ENCODE data around the gene TMEM92.
A peak's percentile ranks its signal among the peaks of the same experiment; 100 is the strongest.
"Not testable (repeated sequence)": the region's sequence is repeated elsewhere in the genome, so short reads cannot be mapped to it uniquely, and the experiment has no call there.

TMEM92 gene

GRCh38 chr17:50283714-50284113, 9.4 kb downstream of the TMEM92 start:
- no peak for TF ChIP-seq CTCF (IDR thresholded peaks at IDR 0.05; ENCODE audit: low read depth, low read length)
- no peak overlapping the region for H3K4me3 ChIP-seq (ENCODE audit: low read depth, low read length)

- H3K4me3 ChIP-seq (ENCODE audit: low read depth, low read length): no peak overlapping the region
- no peak for TF ChIP-seq CTCF (IDR thresholded peaks at IDR 0.05; ENCODE audit: low read depth, low read length)
Observed at GRCh38 chr17:50285941-50286340, 11.7 kb downstream of the TMEM92 start.

- H3K4me3 ChIP-seq (ENCODE audit: low read depth, low read length): not testable (repeated sequence)
Observed at GRCh38 chr17:50287302-50287701, 13.0 kb downstream of the TMEM92 start.

GRCh38 chr17:50288306-50288705, 14.0 kb downstream of the TMEM92 start:
- no peak for TF ChIP-seq CTCF (IDR thresholded peaks at IDR 0.05; ENCODE audit: low read depth, low read length)
- peak overlapping the region; percentile 60 for H3K4me3 ChIP-seq (ENCODE audit: low read depth, low read length)

- no peak for TF ChIP-seq CTCF (IDR thresholded peaks at IDR 0.05; ENCODE audit: low read depth, low read length)
- H3K4me3 ChIP-seq (ENCODE audit: low read depth, low read length): peak overlapping the region; percentile 60
Observed at GRCh38 chr17:50289278-50289677, 15.0 kb downstream of the TMEM92 start.

- H3K4me3 ChIP-seq (ENCODE audit: low read depth, low read length): peak overlapping the region; percentile 60
- no peak for TF ChIP-seq CTCF (IDR thresholded peaks at IDR 0.05; ENCODE audit: low read depth, low read length)
Observed at GRCh38 chr17:50289991-50290702, 15.9 kb downstream of the TMEM92 start.

GRCh38 chr17:50290933-50291332, 16.7 kb downstream of the TMEM92 start:
- TF ChIP-seq CTCF (IDR thresholded peaks at IDR 0.05; ENCODE audit: low read depth, low read length): no peak
- no peak overlapping the region for H3K4me3 ChIP-seq (ENCODE audit: low read depth, low read length)

GRCh38 chr17:50292465-50292864, 18.2 kb downstream of the TMEM92 start:
- no peak overlapping the region for H3K4me3 ChIP-seq (ENCODE audit: low read depth, low read length)
- no peak for TF ChIP-seq CTCF (IDR thresholded peaks at IDR 0.05; ENCODE audit: low read depth, low read length)

Measured in WI38 (cell line).